HG03575 (cell line): ENCODE results near the gene TM4SF5.
"Not testable (repeated sequence)": the region's sequence is repeated elsewhere in the genome, so short reads cannot be mapped to it uniquely, and the experiment has no call there.

ENCODE experiments used
- ATAC-seq: cut with Tn5 transposase; IDR thresholded peaks from one replicate; pipeline ENCODE4 v1.9.1; 2021; ENCODE audit not compliant: unreplicated experiment, insufficient number of reproducible peaks, low FRiP score; ENCODE audit errors: extremely low read depth

The TM4SF5 gene

DNA sequence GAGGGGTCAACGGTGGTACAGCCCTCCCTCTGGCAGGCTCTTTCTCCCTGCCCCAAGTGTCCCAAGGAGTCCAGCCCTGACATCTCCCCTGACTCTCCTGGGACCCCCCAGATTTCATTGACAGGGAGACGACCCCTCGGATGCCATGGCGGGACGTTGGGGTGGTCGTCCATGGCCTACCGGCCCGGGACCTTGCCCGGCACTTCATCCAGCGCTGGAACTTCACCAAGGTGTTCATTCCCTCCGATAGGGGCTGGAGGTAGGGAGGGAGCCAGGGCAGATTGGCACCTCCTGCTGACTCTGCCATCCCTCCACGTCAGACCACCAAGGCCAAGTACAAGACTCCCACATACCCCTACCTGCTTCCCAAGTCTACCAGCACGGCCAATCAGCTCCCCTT lies 45.1 kb downstream of the TM4SF5 start:
- ATAC-seq = no peak

DNA sequence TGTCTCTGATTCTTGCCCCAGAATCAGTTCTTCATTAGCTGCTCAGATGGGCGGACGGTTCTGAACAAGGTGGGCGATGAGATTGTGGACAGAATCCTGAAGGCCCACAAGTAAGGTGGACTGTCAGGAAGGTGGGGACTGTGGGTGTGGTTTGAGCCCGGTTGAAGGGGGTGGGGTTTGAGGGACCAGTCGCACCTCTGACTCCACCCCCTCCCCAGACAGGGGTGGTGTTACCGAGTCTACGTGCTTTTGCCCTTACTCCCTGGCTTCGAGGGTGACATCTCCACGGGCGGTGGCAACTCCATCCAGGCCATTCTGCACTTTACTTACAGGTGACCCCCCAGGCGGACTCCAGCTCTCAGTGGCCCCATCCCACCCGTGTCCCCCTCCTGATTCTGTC lies 46.6 kb downstream of the TM4SF5 start:
- ATAC-seq = no peak

DNA sequence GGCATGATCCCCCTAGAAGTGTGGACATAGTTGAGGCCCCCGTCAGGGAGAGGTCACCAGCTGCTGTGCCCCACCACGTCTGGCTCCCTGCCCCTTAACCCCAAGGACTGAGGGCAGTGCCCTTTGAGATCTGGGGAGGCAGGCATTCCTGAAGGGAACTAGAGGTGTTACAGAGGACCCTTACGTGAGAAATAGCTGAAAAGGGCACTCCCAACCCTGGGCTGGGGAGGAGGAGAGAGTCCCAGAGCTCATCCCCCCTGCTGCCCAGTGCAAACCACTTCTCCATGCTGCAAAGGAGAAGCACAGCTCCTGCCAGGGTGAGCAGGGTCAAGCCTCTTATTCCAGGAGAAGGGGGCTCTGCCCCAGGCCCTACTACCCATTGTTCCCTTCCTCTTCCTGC lies 51.1 kb downstream of the TM4SF5 start:
- ATAC-seq = no peak

DNA sequence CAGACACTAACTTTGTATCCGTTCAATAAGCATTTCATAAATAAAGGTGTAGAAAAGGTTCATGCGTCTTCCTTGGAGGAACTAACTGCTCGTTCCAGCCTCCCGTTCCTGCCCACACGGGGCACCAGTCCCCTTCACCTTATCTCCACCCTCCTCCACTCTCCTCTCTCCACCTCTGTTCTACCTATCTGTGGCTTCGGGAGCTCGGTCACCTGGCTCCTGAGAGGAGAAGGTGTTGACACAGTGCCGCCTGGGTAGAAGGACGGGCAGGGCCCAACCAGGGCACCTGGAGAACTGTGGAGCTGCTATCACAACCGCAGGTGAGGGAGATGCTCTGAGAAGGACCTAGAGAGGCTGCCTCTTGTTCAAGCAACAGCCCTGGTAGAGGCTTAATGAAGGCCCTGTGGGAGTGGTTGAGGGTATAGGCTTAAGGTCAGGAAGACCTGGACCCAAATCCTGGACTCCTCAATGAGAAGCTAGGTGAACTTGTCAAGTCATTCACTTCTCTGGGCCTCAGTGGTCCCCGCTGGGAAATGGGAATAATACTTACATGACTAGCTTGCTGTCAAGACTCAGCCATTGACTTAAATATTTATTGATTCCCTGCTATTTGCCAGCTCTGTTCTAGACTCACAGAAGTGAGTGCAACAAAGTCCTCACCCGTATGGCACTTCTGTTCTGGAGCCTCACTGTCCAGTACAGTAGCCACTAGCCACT lies 51.8 kb downstream of the TM4SF5 start:
- ATAC-seq = no peak

DNA sequence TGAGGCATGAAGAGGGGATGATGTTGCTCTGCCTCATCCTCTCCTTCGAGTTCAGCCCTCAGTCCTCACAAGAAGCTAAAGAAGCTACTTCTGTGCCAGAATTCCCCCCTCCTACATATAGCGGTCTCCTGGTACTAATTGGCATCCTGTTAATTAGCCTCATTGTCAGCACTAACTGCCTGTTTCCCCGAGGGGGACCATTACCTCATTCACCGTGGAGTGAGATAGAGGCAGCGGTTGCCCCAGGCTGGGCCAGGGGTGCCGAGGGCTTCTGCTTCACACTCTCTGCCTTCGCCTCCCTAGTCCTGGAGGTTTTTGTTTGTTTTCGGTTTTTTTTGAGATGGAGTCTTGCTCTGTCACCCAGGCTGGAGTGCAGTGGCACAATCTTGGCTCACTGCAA lies 55.7 kb downstream of the TM4SF5 start:
- ATAC-seq = no peak

DNA sequence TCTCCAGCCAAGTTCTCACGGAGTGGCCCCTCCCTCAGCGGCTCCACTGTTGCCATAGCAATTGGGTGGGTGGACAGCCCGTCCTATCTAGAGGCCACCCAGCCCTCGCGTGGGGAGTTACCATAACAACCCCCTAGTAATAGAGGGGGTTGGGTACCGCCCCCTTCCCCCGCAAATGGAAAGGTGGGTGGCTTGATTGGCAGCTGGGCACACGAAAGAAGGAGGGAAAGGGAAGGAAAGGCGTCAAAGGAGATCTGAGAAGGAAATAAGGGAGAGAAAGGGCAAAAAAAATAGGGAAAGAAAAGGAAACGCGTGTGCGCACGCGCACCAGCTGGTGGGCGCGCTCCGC lies 61.1 kb downstream of the TM4SF5 start:
- ATAC-seq = not testable (repeated sequence)
